ENCODE results near the gene PANX2.

PANX2 gene

GRCh38 chr22:50178871-50179869, 8.6 kb downstream of the PANX2 start:
- TF ChIP-seq CTCF (IDR thresholded peaks at IDR 0.05), result no peak
- H3K27me3 ChIP-seq, result peaks cover 53% of the 10 kb centered on the region
- peaks cover 11% of the 10 kb centered on the region in 2 experiments for H3K4me1 ChIP-seq (ENCODE audit: control insufficient read depth in 1 of 2, insufficient read depth in 1 of 2, low read depth in 1 of 2, low read length in 1 of 2)
- no peak overlapping the region for H3K4me3 ChIP-seq (ENCODE audit: low read depth in 1 of 2, low read length in 1 of 2)
- H3K27ac ChIP-seq, result no peak overlapping the region
- no peaks in the 10 kb centered on the region for H3K9me3 ChIP-seq
- peaks cover 44% of the 10 kb centered on the region for H3K36me3 ChIP-seq

- Histone ChIP-seq H3K4me1 (ENCODE audit: control insufficient read depth in 1 of 2, insufficient read depth in 1 of 2, low read depth in 1 of 2, low read length in 1 of 2) (peaks cover 20% of the 10 kb centered on the region in 2 experiments), H3K9me3 (no peaks in the 10 kb centered on the region), H3K36me3 (peaks cover 44% of the 10 kb centered on the region), H3K4me3 (ENCODE audit: low read depth in 1 of 2, low read length in 1 of 2) (no peak overlapping the region), H3K27me3 (peaks cover 48% of the 10 kb centered on the region), H3K27ac (no peak overlapping the region)
- no peak for TF ChIP-seq CTCF (IDR thresholded peaks at IDR 0.05)
Observed at GRCh38 chr22:50179937-50180726, 9.6 kb downstream of the PANX2 start.

- H3K4me1 ChIP-seq (ENCODE audit: control insufficient read depth in 1 of 2, insufficient read depth in 1 of 2, low read depth in 1 of 2, low read length in 1 of 2), result peaks cover 24% of the 10 kb centered on the region in 2 experiments
Observed at GRCh38 chr22:50180727-50181521, 10.4 kb downstream of the PANX2 start.

GRCh38 chr22:50182176-50183081, 11.9 kb downstream of the PANX2 start:
- TF ChIP-seq CTCF (IDR thresholded peaks at IDR 0.05), result no peak
- Histone ChIP-seq H3K36me3 (peaks cover 38% of the 10 kb centered on the region), H3K9me3 (no peaks in the 10 kb centered on the region), H3K27ac (no peak overlapping the region), H3K4me1 (ENCODE audit: control insufficient read depth in 1 of 2, insufficient read depth in 1 of 2, low read depth in 1 of 2, low read length in 1 of 2) (peaks cover 36 to 38% of the 10 kb centered on the region in 2 experiments), H3K27me3 (peaks cover 27% of the 10 kb centered on the region), H3K4me3 (ENCODE audit: low read depth in 1 of 2, low read length in 1 of 2) (no peak overlapping the region)

More at GRCh38 chr22:50180727-50181521, 10.4 kb downstream of the PANX2 start:
- H3K36me3 ChIP-seq, result peaks cover 44% of the 10 kb centered on the region
- H3K27ac ChIP-seq, result no peak overlapping the region
- TF ChIP-seq CTCF (IDR thresholded peaks at IDR 0.05), result no peak
- no peak overlapping the region for H3K4me3 ChIP-seq (ENCODE audit: low read depth in 1 of 2, low read length in 1 of 2)
- no peaks in the 10 kb centered on the region for H3K9me3 ChIP-seq
- peaks cover 42% of the 10 kb centered on the region for H3K27me3 ChIP-seq
